ENCODE measurements around the gene CCRL2. TPM values are rescaled to one million over a fixed set of nuclear protein-coding genes. Genes with fewer than 3 reads are reported as not detected.

The CCRL2 gene
- total RNA-seq, 1 donor from 2014 or later, result not detected

GRCh38 chr3:46406443-46406787 lies 644 bp upstream of the CCRL2 start:
- H3K9me3 Mint-ChIP-seq (ENCODE audit: low read depth), result no peaks in the 10 kb centered on the region
- TF ChIP-seq, protein P1, sequence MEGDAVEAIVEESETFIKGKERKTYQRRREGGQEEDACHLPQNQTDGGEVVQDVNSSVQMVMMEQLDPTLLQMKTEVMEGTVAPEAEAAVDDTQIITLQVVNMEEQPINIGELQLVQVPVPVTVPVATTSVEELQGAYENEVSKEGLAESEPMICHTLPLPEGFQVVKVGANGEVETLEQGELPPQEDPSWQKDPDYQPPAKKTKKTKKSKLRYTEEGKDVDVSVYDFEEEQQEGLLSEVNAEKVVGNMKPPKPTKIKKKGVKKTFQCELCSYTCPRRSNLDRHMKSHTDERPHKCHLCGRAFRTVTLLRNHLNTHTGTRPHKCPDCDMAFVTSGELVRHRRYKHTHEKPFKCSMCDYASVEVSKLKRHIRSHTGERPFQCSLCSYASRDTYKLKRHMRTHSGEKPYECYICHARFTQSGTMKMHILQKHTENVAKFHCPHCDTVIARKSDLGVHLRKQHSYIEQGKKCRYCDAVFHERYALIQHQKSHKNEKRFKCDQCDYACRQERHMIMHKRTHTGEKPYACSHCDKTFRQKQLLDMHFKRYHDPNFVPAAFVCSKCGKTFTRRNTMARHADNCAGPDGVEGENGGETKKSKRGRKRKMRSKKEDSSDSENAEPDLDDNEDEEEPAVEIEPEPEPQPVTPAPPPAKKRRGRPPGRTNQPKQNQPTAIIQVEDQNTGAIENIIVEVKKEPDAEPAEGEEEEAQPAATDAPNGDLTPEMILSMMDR (IDR thresholded peaks at IDR 0.05), result no peak
- H3K27ac Mint-ChIP-seq (ENCODE audit: unreplicated experiment), result no peak overlapping the region
- no peaks in the 10 kb centered on the region for H3K36me3 Mint-ChIP-seq (ENCODE audit: low read depth)
- peaks cover 2% of the 10 kb centered on the region for H3K27me3 Mint-ChIP-seq (ENCODE audit: low read depth)
- no peak overlapping the region for H3K4me3 Mint-ChIP-seq (ENCODE audit: unreplicated experiment)
- DNase-seq (ENCODE audit: low spot score), result no peak
- H3K4me1 Mint-ChIP-seq (ENCODE audit: low read depth), result peaks cover 33% of the 10 kb centered on the region

DNA sequence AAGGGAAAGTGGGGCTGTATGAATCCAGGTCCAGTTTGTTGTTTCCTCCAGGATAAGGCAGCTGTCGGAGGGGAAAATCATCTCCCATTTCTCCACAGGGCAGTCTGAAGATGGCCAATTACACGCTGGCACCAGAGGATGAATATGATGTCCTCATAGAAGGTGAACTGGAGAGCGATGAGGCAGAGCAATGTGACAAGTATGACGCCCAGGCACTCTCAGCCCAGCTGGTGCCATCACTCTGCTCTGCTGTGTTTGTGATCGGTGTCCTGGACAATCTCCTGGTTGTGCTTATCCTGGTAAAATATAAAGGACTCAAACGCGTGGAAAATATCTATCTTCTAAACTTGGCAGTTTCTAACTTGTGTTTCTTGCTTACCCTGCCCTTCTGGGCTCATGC lies 911 bp downstream of the CCRL2 start:
- H3K4me1 Mint-ChIP-seq (ENCODE audit: low read depth), result peaks cover 42% of the 10 kb centered on the region
- no peak for DNase-seq (ENCODE audit: low spot score)
- H3K9me3 Mint-ChIP-seq (ENCODE audit: low read depth), result no peaks in the 10 kb centered on the region
- H3K4me3 Mint-ChIP-seq (ENCODE audit: unreplicated experiment), result no peak overlapping the region
- TF ChIP-seq, protein P1 (IDR thresholded peaks at IDR 0.05), result no peak
- no peak overlapping the region for H3K27ac Mint-ChIP-seq (ENCODE audit: unreplicated experiment)
- H3K36me3 Mint-ChIP-seq (ENCODE audit: low read depth), result no peaks in the 10 kb centered on the region
- peaks cover 2% of the 10 kb centered on the region for H3K27me3 Mint-ChIP-seq (ENCODE audit: low read depth)

GRCh38 chr3:46408853-46409252 lies 1.8 kb downstream of the CCRL2 start:
- Mint-ChIP-seq H3K4me1 (ENCODE audit: low read depth) (peaks cover 44% of the 10 kb centered on the region), H3K27me3 (ENCODE audit: low read depth) (no peaks in the 10 kb centered on the region), H3K36me3 (ENCODE audit: low read depth) (no peaks in the 10 kb centered on the region), H3K27ac (ENCODE audit: unreplicated experiment) (no peak overlapping the region), H3K9me3 (ENCODE audit: low read depth) (no peaks in the 10 kb centered on the region), H3K4me3 (ENCODE audit: unreplicated experiment) (no peak overlapping the region)
- DNase-seq (ENCODE audit: low spot score), result no peak
- TF ChIP-seq, protein P1 (IDR thresholded peaks at IDR 0.05), result no peak

DNA sequence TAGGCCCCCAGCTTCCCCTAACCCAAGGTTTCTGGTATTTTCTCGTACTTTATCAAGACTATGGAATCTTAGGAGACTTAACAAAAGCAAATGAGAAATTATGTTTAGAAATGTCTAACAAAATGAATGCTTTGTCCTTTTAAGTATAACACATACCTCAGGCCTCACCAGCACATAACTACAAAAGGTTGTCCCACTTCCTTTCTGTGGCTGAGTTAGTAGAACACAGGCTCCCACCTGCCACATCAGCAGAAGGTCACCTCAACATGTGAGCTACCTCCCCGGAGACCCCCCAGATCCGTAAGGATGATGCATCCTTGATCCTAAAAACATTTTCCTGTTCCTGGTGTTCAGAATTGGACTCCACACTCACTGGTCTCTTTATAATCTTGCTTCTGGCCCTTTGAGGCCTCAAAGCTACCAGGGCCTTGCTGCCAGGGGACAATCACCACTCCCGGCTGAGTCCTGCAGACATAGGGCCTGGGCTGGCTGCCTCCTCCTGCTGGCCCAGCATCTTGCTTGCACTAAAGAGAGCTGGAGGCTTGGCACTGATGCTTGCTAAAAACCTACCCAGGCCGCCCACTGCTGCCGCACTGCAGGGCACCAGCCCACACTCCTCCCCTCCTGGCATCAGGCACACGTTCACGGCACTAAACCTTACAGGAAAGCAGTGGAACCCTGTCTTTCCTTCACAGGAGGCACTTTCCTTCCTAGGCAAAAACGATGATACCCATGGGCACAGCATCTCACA lies 2.9 kb downstream of the CCRL2 start:
- no peaks in the 10 kb centered on the region for H3K27me3 Mint-ChIP-seq (ENCODE audit: low read depth)
- H3K36me3 Mint-ChIP-seq (ENCODE audit: low read depth), result no peaks in the 10 kb centered on the region
- no peak overlapping the region for H3K4me3 Mint-ChIP-seq (ENCODE audit: unreplicated experiment)
- no peaks in the 10 kb centered on the region for H3K9me3 Mint-ChIP-seq (ENCODE audit: low read depth)
- H3K4me1 Mint-ChIP-seq (ENCODE audit: low read depth), result peaks cover 44% of the 10 kb centered on the region
- H3K27ac Mint-ChIP-seq (ENCODE audit: unreplicated experiment), result no peak overlapping the region
- no peak for DNase-seq (ENCODE audit: low spot score)
- TF ChIP-seq, protein P1 (IDR thresholded peaks at IDR 0.05), result no peak

DNA sequence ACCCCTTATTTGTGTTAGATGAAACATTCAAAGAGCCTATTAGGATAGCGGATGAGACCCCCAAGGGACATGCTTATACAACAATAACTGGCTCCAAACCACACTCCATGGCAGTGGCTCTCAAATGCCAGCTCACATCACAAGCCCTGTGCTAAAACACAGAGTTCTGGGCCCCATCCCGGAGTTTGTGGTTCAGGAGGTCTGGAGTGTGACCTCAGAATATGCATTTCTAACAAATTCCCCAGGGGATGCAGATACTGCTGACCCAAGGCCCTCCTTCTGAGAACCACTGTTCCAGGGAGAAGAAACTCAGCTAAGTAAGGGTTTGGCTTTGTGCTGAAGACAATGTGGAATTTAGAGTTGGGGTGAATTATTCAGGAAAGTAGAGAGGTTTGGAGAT lies 3.6 kb downstream of the CCRL2 start:
- no peaks in the 10 kb centered on the region for H3K9me3 Mint-ChIP-seq (ENCODE audit: low read depth)
- DNase-seq (ENCODE audit: low spot score), result no peak
- peaks cover 36% of the 10 kb centered on the region for H3K4me1 Mint-ChIP-seq (ENCODE audit: low read depth)
- H3K36me3 Mint-ChIP-seq (ENCODE audit: low read depth), result no peaks in the 10 kb centered on the region
- H3K4me3 Mint-ChIP-seq (ENCODE audit: unreplicated experiment), result no peak overlapping the region
- H3K27me3 Mint-ChIP-seq (ENCODE audit: low read depth), result no peaks in the 10 kb centered on the region
- TF ChIP-seq, protein P1 (IDR thresholded peaks at IDR 0.05), result no peak
- no peak overlapping the region for H3K27ac Mint-ChIP-seq (ENCODE audit: unreplicated experiment)
